Measurements from ENCODE around the gene RREB1.

- TF ChIP-seq EZH2 (IDR thresholded peaks at IDR 0.05; ENCODE audit: insufficient read depth, poor library complexity, severe bottlenecking) (no peak), EZH2phosphoT487 (IDR thresholded peaks at IDR 0.05; ENCODE audit: insufficient read depth, low read depth) (no peak)
Observed at GRCh38 chr6:7268362-7268761, 160.6 kb downstream of the RREB1 start.
